NCI-H748 (cell line): ENCODE results near the gene SDK1.

Experiments
- DNase-seq: peaks from one replicate; lab custom pipeline; 2025; ENCODE audit not compliant: unreplicated experiment; lab: John Stamatoyannopoulos, UW

Gene SDK1

DNA sequence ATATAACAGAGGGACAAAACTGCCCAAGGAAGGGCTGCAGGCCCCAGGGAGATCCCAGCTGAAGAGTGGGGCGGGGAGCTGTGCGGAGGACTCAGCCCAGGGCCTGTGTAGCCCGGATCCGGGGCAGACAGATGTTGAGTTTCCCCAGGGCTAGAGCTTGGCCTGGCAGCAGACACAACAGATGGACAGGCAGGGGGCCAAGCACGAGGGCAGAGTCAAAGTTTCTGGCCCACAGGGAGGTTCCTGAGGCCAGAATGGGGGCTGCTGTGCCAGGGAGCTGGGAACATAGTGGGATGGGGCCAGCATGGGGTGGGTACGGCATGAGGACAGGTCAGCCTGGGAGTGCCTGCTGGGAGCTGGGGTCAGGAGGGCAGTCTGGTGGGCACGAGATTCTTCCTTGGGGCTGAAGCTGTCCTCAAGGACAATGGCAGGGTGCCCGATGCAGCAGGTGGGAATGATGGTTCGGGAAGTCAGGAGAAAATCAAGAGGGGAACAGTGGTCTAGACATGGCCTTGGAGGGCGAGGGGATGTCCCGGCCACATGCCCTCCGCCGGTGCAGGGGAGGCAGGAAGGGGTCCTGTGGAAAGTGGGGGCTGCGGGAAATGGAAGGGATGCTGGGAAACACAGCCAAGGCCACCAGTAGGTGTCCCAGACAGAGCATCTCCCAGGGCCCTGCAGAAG is 862.0 kb downstream of the SDK1 start:
- no peak for DNase-seq

DNA sequence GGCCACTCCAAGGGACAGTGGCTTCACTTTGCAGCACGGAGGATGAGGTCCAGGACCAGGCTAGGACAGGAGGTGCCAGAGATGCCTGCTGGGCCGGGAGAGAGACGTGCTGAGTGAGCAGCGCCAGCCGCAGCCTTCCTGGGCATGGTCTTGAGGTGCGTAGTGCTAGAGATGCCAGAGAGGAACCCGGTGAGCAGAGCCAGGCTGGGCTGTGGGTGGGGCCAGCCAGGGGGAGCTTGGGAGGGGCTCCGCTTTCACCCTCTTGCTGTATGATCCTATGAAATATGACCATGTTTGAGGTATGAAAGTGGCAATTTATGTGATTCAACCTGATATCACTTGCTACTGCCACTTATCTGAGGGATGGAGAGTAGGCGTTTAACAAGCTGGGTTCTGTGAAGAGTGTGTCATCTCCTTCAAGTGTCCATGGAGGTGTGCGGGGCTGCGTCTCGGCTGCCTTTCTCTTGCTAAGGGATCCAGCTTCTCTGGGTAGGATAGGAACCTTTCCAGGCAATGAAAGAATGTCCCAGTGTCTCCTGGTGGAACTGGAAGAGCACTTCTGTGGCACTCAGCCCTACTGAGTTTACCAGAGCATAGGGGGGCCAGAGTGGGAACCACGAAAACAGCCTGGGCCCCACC is 862.6 kb downstream of the SDK1 start:
- no peak for DNase-seq

DNA sequence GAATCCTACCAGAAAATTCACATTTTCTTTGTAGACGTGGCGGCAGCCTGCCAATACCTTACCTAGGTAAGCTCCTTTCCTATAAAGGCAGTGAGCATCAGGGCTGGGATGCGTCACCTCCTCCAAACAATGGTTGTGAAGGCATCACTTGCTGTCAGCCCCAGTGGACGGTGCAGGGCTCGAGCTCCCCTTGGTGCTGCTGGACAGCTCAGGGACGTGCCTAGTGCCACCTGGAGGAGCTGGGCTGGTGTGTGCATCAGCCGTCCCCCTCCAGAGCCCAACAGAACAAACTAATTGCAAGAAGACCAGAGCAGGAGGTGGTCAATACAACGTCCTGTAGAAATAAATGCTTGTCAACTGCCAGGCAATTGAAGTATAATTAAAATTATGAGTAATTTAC is 863.5 kb downstream of the SDK1 start:
- DNase-seq = peak; percentile 12

DNA sequence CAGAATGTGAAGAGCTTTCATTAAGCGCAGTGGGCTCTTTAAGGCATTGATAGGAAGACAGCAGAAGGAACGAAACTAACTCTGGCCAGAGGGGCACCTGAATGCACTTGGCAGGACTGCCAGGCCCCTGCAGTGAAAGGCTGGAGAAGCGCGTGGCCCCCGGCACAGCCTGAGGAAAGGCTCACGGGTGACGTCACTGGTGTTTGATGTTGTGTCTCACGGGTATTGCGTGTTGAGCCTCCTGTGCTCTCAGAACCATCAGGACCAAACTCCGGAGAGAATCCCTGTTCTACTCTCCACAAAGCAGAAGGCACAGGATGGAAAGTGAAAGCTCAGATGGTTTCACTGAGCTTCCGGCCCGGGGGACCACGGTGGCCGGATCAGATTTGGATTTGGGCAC is 865.3 kb downstream of the SDK1 start:
- DNase-seq = no peak

DNA sequence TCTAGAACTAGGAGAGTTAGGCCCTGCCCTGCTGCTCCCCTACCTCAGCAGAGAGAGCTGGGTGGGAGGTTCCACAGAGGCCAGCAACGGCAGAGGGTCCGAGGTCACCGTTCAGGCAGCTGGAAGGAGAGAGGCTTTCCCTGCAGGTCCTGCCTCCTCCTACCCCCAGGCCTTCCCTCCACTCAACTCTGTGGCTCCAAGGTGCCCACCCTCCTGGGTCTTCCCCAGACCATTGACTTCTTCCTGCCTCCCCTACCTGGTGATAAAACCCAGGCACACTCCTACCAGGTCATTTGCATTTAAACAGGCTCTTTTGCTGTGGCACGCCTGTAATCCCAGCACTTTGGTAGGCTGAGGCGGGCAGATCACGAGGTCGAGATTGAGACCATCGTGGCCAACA is 865.8 kb downstream of the SDK1 start:
- no peak for DNase-seq

DNA sequence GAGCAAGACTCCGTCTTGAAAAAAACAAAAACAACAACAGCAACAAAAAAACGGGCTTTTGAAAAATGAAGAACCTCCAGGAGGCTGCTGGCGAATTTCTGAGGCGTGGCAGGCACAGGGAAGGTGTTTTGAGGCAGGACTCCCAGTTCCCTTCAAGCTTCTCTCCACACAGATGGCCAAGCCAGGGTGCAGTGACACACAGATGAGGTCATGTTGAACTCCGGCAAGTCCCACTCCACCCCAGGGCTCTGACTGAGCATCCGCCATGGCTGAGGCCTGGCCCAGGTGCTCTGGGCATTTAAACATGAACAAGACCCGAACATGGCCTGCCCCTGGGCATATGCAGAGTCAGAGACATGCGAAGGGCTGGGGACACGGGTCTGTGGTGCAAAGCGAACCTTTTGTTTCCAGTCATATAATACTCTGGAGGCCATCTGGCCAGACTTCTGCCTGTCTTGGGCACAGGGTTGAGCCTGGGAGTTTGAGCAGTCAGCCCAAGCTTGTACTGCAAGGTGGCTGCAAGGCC is 866.4 kb downstream of the SDK1 start:
- DNase-seq = no peak

DNA sequence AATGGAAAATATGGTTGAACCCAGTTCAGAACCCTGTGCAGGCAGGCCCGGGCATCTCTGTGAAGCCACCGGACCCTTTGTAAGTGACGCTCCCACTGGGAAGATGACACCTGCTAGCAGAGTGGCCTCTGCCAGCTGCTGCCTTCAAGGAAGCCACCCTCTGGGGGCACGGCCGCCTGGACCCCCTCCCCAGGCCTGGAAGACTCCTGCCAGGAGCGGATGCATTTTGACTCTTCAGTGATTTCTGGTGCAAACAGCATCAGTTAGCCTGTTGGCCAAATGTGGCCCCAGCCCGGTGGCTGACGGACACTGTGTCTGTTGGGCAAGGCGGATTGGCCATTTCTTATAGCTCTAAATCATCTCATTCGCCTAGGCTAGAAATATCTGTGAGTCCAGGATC is 867.0 kb downstream of the SDK1 start:
- DNase-seq = no peak

DNA sequence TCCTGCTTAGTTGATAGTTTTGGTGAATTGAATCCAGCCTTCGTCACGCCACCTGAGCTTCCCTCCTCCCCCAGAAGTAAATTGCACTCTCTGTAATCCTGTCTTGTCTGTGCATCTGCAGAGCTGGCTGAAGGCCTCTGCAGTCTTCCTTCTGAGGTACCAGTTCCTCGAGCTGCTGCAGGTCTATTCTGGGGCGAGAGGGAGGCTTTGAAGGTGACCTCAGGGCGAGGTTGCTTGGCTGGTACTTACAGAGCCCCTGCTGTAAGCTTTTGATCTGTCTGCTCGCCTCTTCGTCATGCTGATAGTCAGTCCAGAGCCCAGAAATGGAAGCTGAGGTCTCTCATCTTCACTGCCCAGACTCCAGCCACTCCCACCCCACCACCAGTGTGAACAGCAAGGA is 867.5 kb downstream of the SDK1 start:
- DNase-seq = no peak

DNA sequence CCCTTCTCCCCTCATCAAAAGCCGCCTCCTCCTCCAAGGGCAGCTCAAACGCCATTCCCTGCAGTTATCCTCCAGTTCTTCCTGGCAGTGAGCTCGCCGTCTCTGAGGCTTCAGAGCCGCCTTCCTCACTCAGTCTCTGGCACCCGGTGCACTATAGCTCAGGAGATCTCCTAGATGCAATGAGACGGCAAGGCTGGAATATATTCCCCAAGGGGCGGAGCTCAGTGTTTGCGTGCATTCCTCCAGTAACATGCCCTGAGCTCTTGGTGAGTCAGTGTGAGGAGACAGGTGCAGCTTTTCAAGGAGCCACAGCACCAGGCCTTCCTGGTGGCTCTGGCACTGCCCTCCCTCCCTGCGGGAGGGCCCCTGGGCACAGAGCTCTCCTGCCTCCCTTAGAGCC is 868.4 kb downstream of the SDK1 start:
- DNase-seq = no peak

DNA sequence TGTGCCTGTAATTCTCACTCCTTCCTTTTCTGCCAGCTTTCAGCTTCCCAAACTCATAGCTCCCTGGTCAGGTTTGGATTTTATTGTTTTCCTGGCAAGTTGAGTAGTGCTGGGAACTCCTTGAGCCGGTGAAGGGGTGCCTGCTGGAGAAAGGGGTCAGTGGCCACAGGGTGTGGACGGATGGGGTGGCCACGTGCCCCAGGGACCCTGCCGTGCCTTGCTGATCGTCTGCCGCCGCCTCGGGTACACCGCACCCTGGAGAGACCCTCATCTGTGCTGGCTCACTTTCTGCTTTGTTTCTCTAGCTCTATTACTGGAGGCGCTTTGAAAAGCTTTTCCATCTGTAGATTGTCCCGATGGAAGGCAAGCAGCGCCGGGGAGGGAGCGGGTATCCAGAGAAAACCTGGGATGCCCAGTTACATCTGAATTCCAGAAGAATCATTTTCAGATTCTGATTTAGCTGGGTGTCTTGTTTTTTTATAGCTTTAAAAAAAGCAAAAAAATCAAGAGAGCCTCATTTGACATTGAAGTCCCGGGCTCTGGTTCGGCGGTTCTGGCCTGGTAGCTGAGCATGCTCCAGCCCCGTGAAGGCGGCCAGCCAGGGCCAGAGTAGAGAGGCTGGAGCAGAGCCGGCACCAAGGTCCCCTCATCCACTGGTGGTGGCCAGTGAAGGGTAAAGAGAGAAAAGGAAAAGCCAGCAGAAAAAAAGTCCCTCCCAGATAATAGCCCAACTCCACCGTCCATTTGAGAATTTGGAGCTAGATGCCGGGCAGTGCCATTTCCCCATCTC is 870.1 kb downstream of the SDK1 start:
- no peak for DNase-seq

DNA sequence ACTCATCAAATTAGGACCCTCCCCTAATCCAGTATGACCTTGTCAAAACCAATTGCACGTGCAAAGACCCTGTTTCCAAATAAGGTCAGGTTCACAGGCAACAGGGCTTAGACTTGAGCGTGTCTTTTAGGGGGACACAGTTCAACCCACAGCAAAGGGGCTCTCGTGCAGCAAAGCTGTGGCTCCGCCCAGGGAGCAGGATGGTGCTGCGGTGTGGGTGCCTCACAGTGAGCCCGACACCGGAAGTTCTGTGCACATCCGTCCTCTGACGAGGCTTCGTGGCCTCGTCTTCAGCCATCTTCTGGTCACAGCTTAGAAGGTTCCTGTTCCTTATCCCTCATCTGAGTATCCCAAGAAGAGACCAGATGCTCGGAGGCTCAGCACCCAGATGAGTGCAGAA is 871.8 kb downstream of the SDK1 start:
- DNase-seq = no peak

DNA sequence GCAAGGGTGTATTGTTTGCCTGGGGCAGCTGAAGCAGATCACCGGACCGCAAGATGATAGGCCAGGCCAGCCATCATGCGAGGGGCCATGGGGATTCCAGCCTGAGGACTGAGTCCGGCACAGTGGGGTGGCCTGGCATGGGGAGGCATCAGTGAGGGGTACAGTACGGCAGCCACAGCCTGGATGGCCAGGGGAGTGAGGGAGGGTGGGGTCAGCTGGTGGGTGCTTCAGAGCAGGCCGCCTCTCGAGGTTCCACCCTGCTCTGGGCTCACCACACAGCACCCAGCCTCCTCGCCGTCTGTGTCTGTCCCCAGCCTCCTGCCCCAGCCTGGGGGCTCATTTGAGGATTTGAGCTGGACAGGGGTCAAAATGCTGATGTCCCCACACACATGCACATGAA is 872.6 kb downstream of the SDK1 start:
- no peak for DNase-seq

DNA sequence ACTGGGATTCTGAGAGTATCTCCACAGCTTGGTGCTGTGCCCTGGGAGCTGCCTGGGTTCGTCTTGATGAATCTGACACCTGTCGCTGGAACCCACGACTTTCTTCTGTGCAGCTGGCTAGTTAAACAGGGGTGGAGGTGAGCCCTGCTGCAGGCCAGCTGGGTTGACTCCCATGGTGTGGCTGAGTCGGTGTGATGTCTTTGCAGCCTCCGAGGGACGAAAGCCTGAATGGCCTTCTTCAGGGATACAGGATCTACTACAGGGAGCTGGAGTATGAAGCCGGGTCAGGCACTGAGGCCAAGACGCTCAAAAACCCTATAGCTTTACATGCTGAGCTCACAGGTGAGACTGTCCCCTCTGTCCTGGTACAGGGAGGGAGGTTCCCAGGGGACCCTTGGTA is 873.0 kb downstream of the SDK1 start:
- no peak for DNase-seq

DNA sequence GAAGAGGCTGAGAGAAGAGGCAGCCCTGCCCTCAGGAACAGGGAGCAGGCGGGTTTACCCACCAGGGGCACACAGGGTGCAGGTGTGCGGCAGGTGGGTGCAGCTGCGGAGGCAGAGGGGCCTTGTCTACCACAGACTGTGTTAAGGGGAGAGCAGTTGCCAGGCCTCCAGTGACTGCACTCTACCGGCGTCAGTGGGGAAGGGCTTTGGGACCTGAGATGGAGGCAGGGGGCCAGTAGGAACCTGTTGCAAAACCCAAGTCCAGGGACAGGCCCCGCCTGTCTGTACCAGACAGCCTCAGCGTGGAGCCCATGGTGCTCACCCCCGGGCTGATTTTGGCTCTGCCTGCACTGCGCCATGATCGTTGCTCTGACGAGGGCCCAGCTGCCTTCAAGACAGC is 873.4 kb downstream of the SDK1 start:
- DNase-seq = no peak

DNA sequence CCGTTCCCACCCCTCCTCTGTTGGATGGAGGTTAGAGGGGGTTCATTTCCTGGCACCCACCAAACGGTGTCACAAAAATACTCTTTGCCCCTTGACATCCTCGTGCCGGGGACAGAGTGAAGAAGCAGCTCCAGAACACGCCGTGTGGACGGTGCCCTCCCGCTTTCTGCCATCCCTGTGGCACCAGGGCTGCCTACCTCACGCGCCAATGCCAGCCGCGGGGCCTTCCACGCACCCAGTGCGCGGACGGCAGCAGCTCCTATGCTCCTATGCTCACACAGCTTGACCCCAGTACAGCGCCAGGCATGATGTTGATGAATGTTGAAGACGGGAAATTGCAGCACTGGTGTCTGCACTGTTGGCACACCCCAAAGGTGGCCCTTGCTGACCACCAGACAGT is 873.8 kb downstream of the SDK1 start:
- no peak for DNase-seq

DNA sequence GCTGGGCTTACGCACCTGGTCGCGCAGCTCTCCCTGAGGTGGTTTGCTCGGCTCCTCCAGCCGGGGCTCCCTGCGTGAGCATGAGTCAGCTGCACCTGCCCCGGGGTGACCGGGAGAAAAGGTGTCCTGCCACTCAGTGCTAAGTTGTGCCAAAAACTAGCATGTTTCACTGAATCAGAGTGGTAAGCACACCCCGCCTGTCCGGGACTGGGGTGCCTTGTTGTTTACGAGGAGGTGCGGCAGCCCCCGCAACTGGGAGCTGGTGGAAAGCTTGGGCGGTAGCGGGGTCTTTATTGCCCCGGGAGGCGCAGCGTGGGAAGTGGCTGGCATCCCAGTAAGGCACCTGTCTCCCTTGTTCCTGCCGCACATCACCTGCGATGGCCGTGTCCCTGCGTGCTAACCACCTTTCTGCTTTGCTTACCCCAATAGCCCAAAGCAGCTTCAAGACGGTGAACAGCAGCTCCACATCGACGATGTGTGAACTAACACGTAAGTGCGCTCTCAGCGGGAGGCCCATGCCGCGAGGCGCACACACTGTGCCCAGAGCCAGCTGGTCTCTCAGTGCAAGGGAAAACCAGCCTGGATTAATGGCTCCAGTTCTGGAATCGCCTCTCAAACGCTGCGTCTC is 874.4 kb downstream of the SDK1 start:
- no peak for DNase-seq

DNA sequence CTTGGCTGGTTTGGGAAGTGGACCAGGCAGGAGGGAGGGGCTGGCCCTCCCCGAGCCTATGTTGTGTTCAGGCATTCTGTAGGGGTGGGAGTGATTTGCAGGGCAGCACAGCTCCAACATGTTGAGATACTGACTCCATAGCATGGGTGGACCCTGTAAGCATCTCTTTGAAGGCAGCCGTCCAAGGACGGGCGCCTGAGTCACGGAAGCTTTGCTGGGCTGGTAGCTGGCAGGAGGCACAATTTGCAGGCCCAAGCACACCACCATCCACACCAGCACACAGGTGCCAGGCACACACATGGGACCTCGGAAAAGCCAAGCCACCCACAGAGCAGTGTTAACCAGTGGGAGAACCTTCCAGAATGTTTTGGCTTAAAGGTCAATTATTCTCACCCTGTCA is 875.9 kb downstream of the SDK1 start:
- no peak for DNase-seq

DNA sequence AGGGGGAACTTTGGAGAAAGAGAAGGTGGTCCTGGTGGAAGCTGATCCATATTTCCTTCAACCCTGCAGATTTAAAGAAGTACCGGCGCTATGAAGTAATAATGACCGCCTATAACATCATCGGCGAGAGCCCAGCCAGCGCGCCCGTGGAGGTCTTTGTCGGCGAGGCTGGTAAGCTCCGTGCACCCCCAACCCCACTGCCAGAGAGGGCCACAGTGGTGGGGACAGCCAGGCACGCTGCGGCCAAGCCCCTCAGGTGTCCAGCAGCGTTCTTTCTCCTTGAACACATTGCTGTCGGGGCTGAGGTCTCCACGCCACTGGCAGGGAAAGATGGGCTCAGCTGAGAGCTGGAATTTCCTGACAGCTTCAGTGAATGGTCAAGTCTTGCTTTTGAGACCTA is 877.4 kb downstream of the SDK1 start:
- DNase-seq = no peak

DNA sequence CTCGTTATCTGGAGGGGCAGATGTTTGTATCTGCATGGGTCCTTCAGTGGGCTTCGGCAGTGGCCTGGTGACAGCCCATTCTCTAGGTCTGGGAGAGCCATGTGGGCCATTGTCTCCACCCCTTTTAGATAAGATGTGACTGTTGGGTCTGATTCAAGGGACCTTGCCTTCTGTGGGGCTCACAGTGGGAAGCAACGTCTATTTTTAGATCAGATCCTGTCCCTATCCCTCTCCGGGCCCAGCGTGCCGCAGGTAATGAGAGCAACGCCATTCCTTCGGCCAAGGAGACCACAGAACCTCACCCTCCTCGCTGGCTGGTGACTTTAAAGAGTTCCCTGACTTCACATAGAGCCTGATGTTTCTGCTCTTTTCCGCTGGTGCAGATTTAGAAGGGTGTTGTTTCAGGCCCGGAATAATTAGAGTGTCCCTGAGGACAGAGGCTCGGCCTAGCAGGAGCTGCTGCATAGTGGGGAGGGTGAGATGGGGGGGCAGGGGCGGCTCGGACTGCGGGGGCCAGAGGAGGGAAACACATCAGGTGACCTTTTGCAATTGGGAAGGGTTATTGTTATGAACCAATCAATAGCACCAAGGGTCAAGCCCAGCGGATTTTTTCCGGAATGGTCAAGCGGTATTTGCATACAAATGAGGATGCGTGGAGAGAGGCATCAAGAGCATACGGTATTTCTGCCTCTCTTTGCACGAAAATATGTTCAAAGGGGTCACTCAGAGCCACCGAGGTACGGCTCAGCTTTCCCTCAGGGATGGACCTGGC is 878.0 kb downstream of the SDK1 start:
- no peak for DNase-seq

DNA sequence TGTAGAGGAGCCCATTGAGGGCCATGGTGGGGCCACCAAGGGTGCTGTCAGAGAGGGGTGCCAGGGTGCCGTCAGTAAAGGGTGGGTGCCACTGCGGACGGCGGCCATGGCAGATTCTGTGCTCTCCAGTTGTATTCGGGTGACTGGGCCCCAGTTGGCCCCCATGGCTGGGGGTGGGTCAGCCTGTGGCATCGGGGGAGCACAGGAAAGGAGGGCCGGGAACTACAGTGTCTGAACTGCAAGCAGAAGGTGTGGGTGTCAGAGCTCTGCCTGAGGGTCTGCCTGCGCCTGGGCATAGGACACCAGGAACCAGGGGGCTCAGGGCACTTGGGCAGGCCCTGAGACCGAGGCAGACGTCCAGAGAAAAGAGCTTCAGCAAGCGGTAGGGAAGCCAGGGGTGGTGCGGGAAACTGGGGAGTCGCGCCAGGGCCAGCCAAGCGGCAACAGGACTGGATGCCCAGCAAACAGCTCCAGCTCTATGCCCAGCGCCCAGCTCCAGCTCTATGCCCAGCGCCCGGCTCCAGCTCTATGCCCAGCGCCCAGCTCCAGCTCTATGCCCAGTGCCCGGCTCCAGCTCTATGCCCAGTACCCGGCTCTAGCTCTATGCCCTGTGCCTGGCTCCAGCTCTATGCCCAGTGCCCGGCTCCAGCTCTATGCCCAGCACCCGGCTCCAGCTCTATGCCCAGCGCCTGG is 878.8 kb downstream of the SDK1 start:
- no peak for DNase-seq
